K562 (cell line): ENCODE results near the gene CSMD2.

Experiments
- CBX3 ChIP-seq, 2 experiments: IDR thresholded peaks; 1 replicate in 1 of 2; 2 replicates in 1 of 2; pipeline ENCODE4 v1.6.1; 2012; ENCODE audit warnings: inconsistent platforms in 2 of 2, low read length in 2 of 2, borderline replicate concordance in 1 of 2, control low read depth in 1 of 2
- CEBPZ ChIP-seq: fragments of 150-350 bp; IDR thresholded peaks from 2 replicates; pipeline ENCODE4 v1.6.1; 2014; ENCODE audit warnings: low read depth, mild to moderate bottlenecking, low read length, borderline replicate concordance
- CTCF ChIP-seq, 3 experiments: IDR thresholded peaks in 2 of 3; conservative IDR thresholded peaks in 1 of 3; 2 replicates each; pipeline ENCODE4 v1.5.1; 2011 to 2012; ENCODE audit warnings: low read length in 3 of 3, mild to moderate bottlenecking in 3 of 3, control low read depth in 2 of 3, improper control_type of control experiment in 1 of 3, inconsistent platforms in 1 of 3, low read depth in 1 of 3, mixed read lengths in 1 of 3, moderate library complexity in 1 of 3; ENCODE audit not compliant: insufficient read depth in 2 of 3
- FOXA1 ChIP-seq: fragments of 450-650 bp; IDR thresholded peaks from 2 replicates; pipeline ENCODE4 v1.6.1; 2016; ENCODE audit warnings: mild to moderate bottlenecking, borderline replicate concordance
- HDGF ChIP-seq: fragments of 450-650 bp; IDR thresholded peaks from 2 replicates; pipeline ENCODE4 v1.6.1; 2016
- HNRNPK ChIP-seq: fragments of 200-400 bp; formaldehyde crosslinking; IDR thresholded peaks from one replicate; pipeline ENCODE4 v1.6.1; 2018; ENCODE audit warnings: mild to moderate bottlenecking, low read depth, low read length; ENCODE audit not compliant: poor library complexity, severe bottlenecking
- NFIC ChIP-seq: fragments of 450-650 bp; IDR thresholded peaks from 2 replicates; pipeline ENCODE4 v1.6.1; 2017; ENCODE audit warnings: mild to moderate bottlenecking, inconsistent platforms
- POLR2A ChIP-seq: fragments of 450-650 bp; conservative IDR thresholded peaks from 2 replicates; pipeline ENCODE4 v1.6.1; 2016
- PURB ChIP-seq: sonication (generic); formaldehyde crosslinking; IDR thresholded peaks from 2 replicates; pipeline ENCODE4 v1.9.0; 2021; ENCODE audit warnings: low read depth, mild to moderate bottlenecking, missing genetic modification reagents
- RBM15 ChIP-seq: fragments of 200-400 bp; formaldehyde crosslinking; IDR thresholded peaks from 2 replicates; pipeline ENCODE4 v1.6.1; 2018; ENCODE audit warnings: mild to moderate bottlenecking, low read length, moderate library complexity; ENCODE audit not compliant: insufficient read depth
- STAT6 ChIP-seq: sonication (generic); formaldehyde crosslinking; IDR thresholded peaks from 2 replicates; pipeline ENCODE4 v1.8.1; 2023; ENCODE audit warnings: mild to moderate bottlenecking, missing genetic modification reagents
- ZBTB12 ChIP-seq: fragments of 250-450 bp; sonication (Bioruptor Pico); IDR thresholded peaks from 2 replicates; pipeline ENCODE4 v1.4.0; 2020
- ZFP36 ChIP-seq: fragments of 150-350 bp; IDR thresholded peaks from 2 replicates; pipeline ENCODE4 v1.6.1; 2018; ENCODE audit warnings: low read length, low read depth; ENCODE audit not compliant: partially characterized antibody
- ZNF589 ChIP-seq: fragments of 200-800 bp; sonication (Bioruptor generic); IDR thresholded peaks from 2 replicates; pipeline ENCODE4 v1.6.1; 2016; ENCODE audit warnings: low read depth, missing genetic modification characterization, missing compliant biosample characterization

- no peak for TF ChIP-seq ZBTB12 (CRISPR knock-in tag)
- no peak for TF ChIP-seq CEBPZ
- no peak for TF ChIP-seq CBX3 (IDR thresholded peaks at IDR 0.05; ENCODE audit: borderline replicate concordance in 1 of 2, low read length in 2 of 2)
- TF ChIP-seq FOXA1 = no peak
- TF ChIP-seq STAT6 (CRISPR knock-in tag) = no peak
- TF ChIP-seq PURB (CRISPR knock-in tag) = no peak
- no peak for TF ChIP-seq ZFP36
- no peak for TF ChIP-seq NFIC
- TF ChIP-seq RBM15 = no peak
- TF ChIP-seq HNRNPK = no peak
- TF ChIP-seq POLR2A = no peak
- TF ChIP-seq ZNF589 (CRISPR knock-in tag) = no peak
- no peak for TF ChIP-seq HDGF
- no peak for TF ChIP-seq CTCF (IDR thresholded peaks at IDR 0.05 in 2 of 3, conservative IDR thresholded peaks at IDR 0.05 in 1 of 3; ENCODE audit: insufficient read depth in 2 of 3, low read depth in 1 of 3, low read length in 3 of 3)
Observed at GRCh38 chr1:33535334-33535733, 629.7 kb downstream of the CSMD2 start.
